Trophoblast cell (in vitro differentiated cells and primary cell): ENCODE measurements around the gene SORCS1.

Experiments
- DNase-seq, 2 donors: peaks; one replicate each; pipeline ENCODE4 v3.0.0-alpha.2; 2016
- H2AFZ ChIP-seq: 2 replicates; pipeline ENCODE4 v1.6.1; 2013; ENCODE audit warnings: low read length, moderate library complexity, mild to moderate bottlenecking; ENCODE audit not compliant: insufficient read depth, poor library complexity
- H2AK5ac ChIP-seq: 2 replicates; pipeline ENCODE4 v1.6.1; 2013; ENCODE audit warnings: mild to moderate bottlenecking, low read length
- H2BK120ac ChIP-seq: 2 replicates; pipeline ENCODE4 v1.6.1; 2013; ENCODE audit warnings: low read length, mild to moderate bottlenecking, moderate library complexity; ENCODE audit not compliant: insufficient read depth, poor library complexity
- H2BK12ac ChIP-seq: 2 replicates; pipeline ENCODE4 v1.6.1; 2013; ENCODE audit warnings: mild to moderate bottlenecking, low read length, moderate library complexity
- H2BK5ac ChIP-seq: 2 replicates; pipeline ENCODE4 v1.6.1; 2013; ENCODE audit warnings: low read length, low read depth, moderate library complexity, mild to moderate bottlenecking; ENCODE audit not compliant: poor library complexity
- H3K14ac ChIP-seq: 2 replicates; pipeline ENCODE4 v1.6.1; 2013; ENCODE audit warnings: mild to moderate bottlenecking, low read length
- H3K18ac ChIP-seq: 2 replicates; pipeline ENCODE4 v1.6.1; 2013; ENCODE audit warnings: mild to moderate bottlenecking, low read length
- H3K23ac ChIP-seq: 2 replicates; pipeline ENCODE4 v1.6.1; 2013; ENCODE audit warnings: low read length
- H3K27ac ChIP-seq: 2 replicates; pipeline ENCODE4 v1.5.1; 2013; ENCODE audit warnings: low read depth, mild to moderate bottlenecking, inconsistent platforms, low read length, moderate library complexity
- H3K27me3 ChIP-seq: 2 replicates; pipeline ENCODE4 v1.6.1; 2013; ENCODE audit warnings: inconsistent platforms, mild to moderate bottlenecking, low read length, moderate library complexity; ENCODE audit not compliant: insufficient read depth
- H3K36me3 ChIP-seq, 2 experiments: 1 replicate in 1 of 2; 2 replicates in 1 of 2; pipeline ENCODE4 v1.6.1; 2013; ENCODE audit warnings: low read length in 2 of 2, mild to moderate bottlenecking in 2 of 2, moderate library complexity in 1 of 2; ENCODE audit not compliant: insufficient read depth in 2 of 2, control insufficient read depth in 1 of 2
- H3K4ac ChIP-seq: 2 replicates; pipeline ENCODE4 v1.6.1; 2013; ENCODE audit warnings: low read depth, mild to moderate bottlenecking, low read length, moderate library complexity
- H3K4me1 ChIP-seq, 2 experiments: 1 replicate in 1 of 2; 2 replicates in 1 of 2; pipeline ENCODE4 v1.6.1; 2013; ENCODE audit warnings: low read length in 2 of 2, mild to moderate bottlenecking in 2 of 2, moderate library complexity in 1 of 2; ENCODE audit not compliant: insufficient read depth in 2 of 2, control insufficient read depth in 1 of 2
- H3K4me2 ChIP-seq: 2 replicates; pipeline ENCODE4 v1.6.1; 2013; ENCODE audit warnings: inconsistent platforms, mild to moderate bottlenecking, low read length, moderate library complexity
- H3K4me3 ChIP-seq: 2 replicates; pipeline ENCODE4 v1.5.1; 2013; ENCODE audit warnings: mild to moderate bottlenecking, low read depth, low read length, inconsistent platforms
- H3K79me1 ChIP-seq: one replicate; pipeline ENCODE4 v1.6.1; 2013; ENCODE audit warnings: low read length
- H3K79me2 ChIP-seq: 2 replicates; pipeline ENCODE4 v1.6.1; 2013; ENCODE audit warnings: low read length, mild to moderate bottlenecking; ENCODE audit not compliant: control insufficient read depth, insufficient read depth, poor library complexity
- H3K9ac ChIP-seq: 2 replicates; pipeline ENCODE4 v1.6.1; 2013; ENCODE audit warnings: mild to moderate bottlenecking, low read length
- H3K9me3 ChIP-seq: 2 replicates; pipeline ENCODE4 v1.6.1; 2013; ENCODE audit warnings: low read depth, mild to moderate bottlenecking, control low read depth, inconsistent platforms, low read length; ENCODE audit not compliant: insufficient read depth
- H4K12ac ChIP-seq: 2 replicates; pipeline ENCODE4 v1.6.1; 2013; ENCODE audit warnings: low read depth, mild to moderate bottlenecking, low read length, moderate library complexity
- H4K8ac ChIP-seq: 2 replicates; pipeline ENCODE4 v1.6.1; 2013; ENCODE audit warnings: low read depth, mild to moderate bottlenecking, low read length, moderate library complexity
- H4K91ac ChIP-seq: one replicate; pipeline ENCODE4 v1.6.1; 2013; ENCODE audit warnings: low read depth, mild to moderate bottlenecking, low read length, moderate library complexity
- WGBS: extraction: QIAGEN DNeasy Blood & Tissue Kit; methylation state at CpG from one replicate; pipeline ENCODE4 v1.1.7; 2013; ENCODE audit warnings: missing lambda C conversion rate; ENCODE audit not compliant: insufficient read length, insufficient coverage; ENCODE audit errors: extremely low coverage; 5-methylcytosine and 5-hydroxymethylcytosine counted together

Gene SORCS1

DNA sequence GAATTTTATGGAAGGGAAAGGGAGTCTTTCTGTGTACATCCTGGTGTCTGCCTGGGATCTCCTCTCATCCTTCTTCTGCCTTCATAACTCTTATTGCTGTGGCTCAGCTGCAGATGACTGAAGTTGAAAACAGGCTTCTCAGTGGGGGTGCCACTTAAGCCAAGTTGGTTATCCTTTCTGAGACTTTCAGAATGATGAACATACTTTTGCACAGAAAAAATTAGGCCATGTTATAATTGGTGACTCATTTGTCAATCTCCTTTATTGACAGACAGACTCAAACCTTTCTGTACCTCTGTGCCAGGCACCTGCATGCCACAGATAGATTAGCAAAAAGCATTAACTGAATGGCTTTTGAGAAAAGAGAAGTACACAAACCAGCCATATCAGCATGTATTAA, 430.3 kb downstream of the SORCS1 start:
- no peak overlapping the region for H3K18ac ChIP-seq
- H3K27me3 ChIP-seq: no peaks in the 10 kb centered on the region
- no peak overlapping the region for H3K9ac ChIP-seq
- no peaks in the 10 kb centered on the region for H3K9me3 ChIP-seq
- no peaks in the 10 kb centered on the region for H3K36me3 ChIP-seq
- no peak overlapping the region for H4K91ac ChIP-seq
- H2AFZ ChIP-seq: no peak overlapping the region
- H2AK5ac ChIP-seq: no peak overlapping the region
- H2BK5ac ChIP-seq: no peak overlapping the region
- H3K27ac ChIP-seq: no peak overlapping the region
- no peak overlapping the region for H4K12ac ChIP-seq
- H3K4ac ChIP-seq: no peak overlapping the region
- H4K8ac ChIP-seq: no peak overlapping the region
- H3K4me3 ChIP-seq: no peak overlapping the region
- no peak overlapping the region for H2BK12ac ChIP-seq
- H3K14ac ChIP-seq: no peak overlapping the region
- no peaks in the 10 kb centered on the region for H3K4me1 ChIP-seq
- H3K79me1 ChIP-seq: no peaks in the 10 kb centered on the region
- H2BK120ac ChIP-seq: no peak overlapping the region
- no peak overlapping the region for H3K4me2 ChIP-seq
- DNase-seq: no peak
- H3K79me2 ChIP-seq: no peaks in the 10 kb centered on the region
- H3K23ac ChIP-seq: no peak overlapping the region

DNA sequence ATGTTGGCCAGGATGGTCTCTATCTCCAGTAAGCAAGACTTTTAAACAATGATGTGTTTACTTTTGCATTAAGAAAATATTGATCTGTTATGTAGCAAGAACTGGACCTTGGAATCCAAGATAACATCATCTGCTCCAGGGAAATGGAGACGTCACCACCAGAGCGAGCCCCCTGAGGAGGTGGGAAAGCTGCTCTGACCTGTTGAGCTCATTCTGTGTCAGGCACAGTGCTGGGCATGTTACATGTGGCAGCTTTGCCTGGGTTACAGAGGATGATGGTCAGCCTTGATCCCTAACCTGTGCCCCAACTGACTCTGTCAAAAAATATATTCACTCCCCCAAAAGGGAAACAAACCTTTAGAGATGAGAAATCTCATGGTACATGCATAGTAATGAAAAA, 436.3 kb downstream of the SORCS1 start:
- H3K27ac ChIP-seq: no peak overlapping the region
- no peak overlapping the region for H3K14ac ChIP-seq
- H2BK120ac ChIP-seq: no peak overlapping the region
- no peak overlapping the region for H4K12ac ChIP-seq
- no peak overlapping the region for H2BK5ac ChIP-seq
- no peak overlapping the region for H3K4ac ChIP-seq
- H2AK5ac ChIP-seq: no peak overlapping the region
- H3K9ac ChIP-seq: no peak overlapping the region
- no peaks in the 10 kb centered on the region for H3K27me3 ChIP-seq
- no peak overlapping the region for H2BK12ac ChIP-seq
- no peak overlapping the region for H3K18ac ChIP-seq
- WGBS: no CpG with 5 or more reads among the region's 2 CpGs
- no peak overlapping the region for H3K23ac ChIP-seq
- H3K4me2 ChIP-seq: no peak overlapping the region
- no peak overlapping the region for H3K4me3 ChIP-seq
- no peaks in the 10 kb centered on the region for H3K36me3 ChIP-seq
- no peaks in the 10 kb centered on the region for H3K79me1 ChIP-seq
- no peak overlapping the region for H4K8ac ChIP-seq
- no peaks in the 10 kb centered on the region for H3K9me3 ChIP-seq
- no peaks in the 10 kb centered on the region for H3K4me1 ChIP-seq
- no peak for DNase-seq
- H3K79me2 ChIP-seq: no peaks in the 10 kb centered on the region
- H4K91ac ChIP-seq: no peak overlapping the region
- no peak overlapping the region for H2AFZ ChIP-seq

DNA sequence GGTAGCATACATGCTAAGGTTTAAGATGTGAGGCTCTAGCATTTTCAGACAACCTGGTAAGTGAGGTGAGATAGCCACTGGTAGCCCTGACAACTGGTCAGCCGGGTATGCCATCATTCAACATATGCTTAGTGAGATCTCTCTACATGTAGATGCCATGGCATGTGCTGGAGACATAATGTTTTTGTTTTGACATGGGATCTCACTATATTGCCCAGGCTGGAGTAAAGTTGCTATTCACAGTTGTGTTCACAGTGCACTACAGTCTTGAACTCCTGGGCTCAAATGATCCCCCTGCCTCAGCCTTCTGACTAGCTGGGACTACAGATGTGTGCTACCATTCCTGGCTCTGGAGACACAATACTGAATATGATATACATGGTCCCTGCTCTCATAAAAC, 437.3 kb downstream of the SORCS1 start:
- Histone ChIP-seq H2BK12ac (no peak overlapping the region), H2BK5ac (no peak overlapping the region), H4K91ac (no peak overlapping the region), H3K79me2 (no peaks in the 10 kb centered on the region), H2BK120ac (no peak overlapping the region), H3K36me3 (no peaks in the 10 kb centered on the region), H3K14ac (no peak overlapping the region), H3K27me3 (no peaks in the 10 kb centered on the region), H3K4ac (no peak overlapping the region), H2AFZ (no peak overlapping the region), H3K27ac (no peak overlapping the region), H3K9ac (no peak overlapping the region), H3K4me2 (no peak overlapping the region), H3K79me1 (no peaks in the 10 kb centered on the region), H4K8ac (no peak overlapping the region), H3K4me3 (no peak overlapping the region), H3K23ac (no peak overlapping the region), H3K4me1 (no peaks in the 10 kb centered on the region), H4K12ac (no peak overlapping the region), H2AK5ac (no peak overlapping the region), H3K18ac (no peak overlapping the region), H3K9me3 (no peaks in the 10 kb centered on the region)
- no CpG with 5 or more reads among the region's 1 CpG for WGBS
- DNase-seq: no peak

DNA sequence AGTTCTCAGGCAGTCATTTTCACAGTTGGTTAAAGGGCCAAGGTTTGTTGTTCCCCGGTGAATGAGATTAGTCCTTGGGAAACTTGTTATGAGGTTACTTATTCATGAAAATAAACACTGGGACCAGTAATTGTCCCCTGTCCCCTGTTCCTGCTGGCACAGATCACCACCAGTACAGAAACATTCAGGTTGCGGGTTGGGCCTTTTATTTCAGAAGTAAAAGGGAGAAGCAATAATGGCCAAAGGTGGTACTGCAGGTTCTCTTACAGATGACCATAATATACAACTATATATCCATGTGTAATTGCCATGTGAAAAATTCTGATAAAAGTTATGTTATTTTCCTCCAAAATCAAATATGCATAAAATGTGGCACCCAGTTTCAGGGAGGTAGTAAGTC, 442.0 kb downstream of the SORCS1 start:
- H3K4me1 ChIP-seq: no peaks in the 10 kb centered on the region
- no peak overlapping the region for H2AK5ac ChIP-seq
- H2AFZ ChIP-seq: no peak overlapping the region
- no peak overlapping the region for H3K4ac ChIP-seq
- no peak overlapping the region for H4K12ac ChIP-seq
- no peak overlapping the region for H4K8ac ChIP-seq
- no peak overlapping the region for H3K4me3 ChIP-seq
- H3K4me2 ChIP-seq: no peak overlapping the region
- H4K91ac ChIP-seq: no peak overlapping the region
- H3K14ac ChIP-seq: no peak overlapping the region
- H3K27ac ChIP-seq: no peak overlapping the region
- H3K36me3 ChIP-seq: no peaks in the 10 kb centered on the region
- H2BK12ac ChIP-seq: no peak overlapping the region
- H2BK5ac ChIP-seq: no peak overlapping the region
- H3K79me2 ChIP-seq: no peaks in the 10 kb centered on the region
- DNase-seq: no peak
- H3K27me3 ChIP-seq: no peaks in the 10 kb centered on the region
- no peaks in the 10 kb centered on the region for H3K79me1 ChIP-seq
- no peak overlapping the region for H3K23ac ChIP-seq
- no CpG with 5 or more reads among the region's 2 CpGs for WGBS
- no peak overlapping the region for H3K9ac ChIP-seq
- no peak overlapping the region for H3K18ac ChIP-seq
- no peaks in the 10 kb centered on the region for H3K9me3 ChIP-seq
- no peak overlapping the region for H2BK120ac ChIP-seq

DNA sequence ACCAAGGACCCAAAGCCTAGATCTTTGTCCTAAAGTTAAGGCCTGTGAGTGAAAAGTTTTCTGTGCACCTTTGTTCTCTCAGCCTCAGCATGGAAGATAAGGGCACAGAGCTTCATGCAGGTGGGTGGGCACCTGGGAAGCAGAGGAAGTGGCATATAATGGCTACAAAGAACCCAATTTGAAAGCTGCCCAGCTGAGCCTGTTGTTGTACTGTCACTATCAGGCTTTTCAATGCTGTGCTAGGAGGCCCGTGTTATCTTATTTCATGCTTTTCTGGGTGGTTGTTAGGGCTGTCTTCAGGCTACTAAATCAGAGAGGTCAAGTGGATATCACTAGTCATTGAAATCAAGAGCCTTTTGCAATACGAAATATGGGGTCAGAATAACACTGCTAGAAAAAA, 443.8 kb downstream of the SORCS1 start:
- Histone ChIP-seq H2BK5ac (no peak overlapping the region), H2BK120ac (no peak overlapping the region), H3K4ac (no peak overlapping the region), H3K4me1 (no peaks in the 10 kb centered on the region), H3K79me2 (no peaks in the 10 kb centered on the region), H2BK12ac (no peak overlapping the region), H4K91ac (no peak overlapping the region), H3K18ac (no peak overlapping the region), H3K4me2 (no peak overlapping the region), H4K8ac (no peak overlapping the region), H3K9ac (no peak overlapping the region), H3K27ac (no peak overlapping the region), H3K9me3 (no peaks in the 10 kb centered on the region), H3K79me1 (no peaks in the 10 kb centered on the region), H2AFZ (no peak overlapping the region), H3K36me3 (no peaks in the 10 kb centered on the region), H3K14ac (no peak overlapping the region), H4K12ac (no peak overlapping the region), H3K27me3 (no peaks in the 10 kb centered on the region), H2AK5ac (no peak overlapping the region), H3K23ac (no peak overlapping the region), H3K4me3 (no peak overlapping the region)
- no CpG with 5 or more reads among the region's 2 CpGs for WGBS
- DNase-seq: no peak
